ENCODE data around the gene PRKCB.
"Not testable (repeated sequence)": the region's sequence is repeated elsewhere in the genome, so short reads cannot be mapped to it uniquely, and the experiment has no call there.

DNA sequence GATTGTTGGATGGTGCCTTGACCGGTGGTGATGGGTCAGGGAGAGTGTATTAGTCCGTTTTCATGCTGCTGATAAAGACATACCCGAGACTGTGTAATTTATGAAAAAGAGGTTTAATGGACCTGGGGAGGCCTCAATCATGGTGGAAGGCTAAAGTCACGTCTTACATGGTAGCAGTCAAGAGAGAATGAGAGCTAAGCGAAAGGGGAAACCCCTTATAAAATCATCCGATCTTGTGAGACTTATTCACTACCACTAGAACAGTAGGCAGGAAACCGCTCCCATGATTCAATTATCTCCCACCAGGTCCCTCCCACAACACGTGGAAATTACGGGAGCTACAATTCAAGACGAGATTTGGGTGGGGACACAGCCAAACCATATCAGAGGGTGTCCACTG is 316.3 kb downstream of the PRKCB start:
- TF ChIP-seq, protein P1, sequence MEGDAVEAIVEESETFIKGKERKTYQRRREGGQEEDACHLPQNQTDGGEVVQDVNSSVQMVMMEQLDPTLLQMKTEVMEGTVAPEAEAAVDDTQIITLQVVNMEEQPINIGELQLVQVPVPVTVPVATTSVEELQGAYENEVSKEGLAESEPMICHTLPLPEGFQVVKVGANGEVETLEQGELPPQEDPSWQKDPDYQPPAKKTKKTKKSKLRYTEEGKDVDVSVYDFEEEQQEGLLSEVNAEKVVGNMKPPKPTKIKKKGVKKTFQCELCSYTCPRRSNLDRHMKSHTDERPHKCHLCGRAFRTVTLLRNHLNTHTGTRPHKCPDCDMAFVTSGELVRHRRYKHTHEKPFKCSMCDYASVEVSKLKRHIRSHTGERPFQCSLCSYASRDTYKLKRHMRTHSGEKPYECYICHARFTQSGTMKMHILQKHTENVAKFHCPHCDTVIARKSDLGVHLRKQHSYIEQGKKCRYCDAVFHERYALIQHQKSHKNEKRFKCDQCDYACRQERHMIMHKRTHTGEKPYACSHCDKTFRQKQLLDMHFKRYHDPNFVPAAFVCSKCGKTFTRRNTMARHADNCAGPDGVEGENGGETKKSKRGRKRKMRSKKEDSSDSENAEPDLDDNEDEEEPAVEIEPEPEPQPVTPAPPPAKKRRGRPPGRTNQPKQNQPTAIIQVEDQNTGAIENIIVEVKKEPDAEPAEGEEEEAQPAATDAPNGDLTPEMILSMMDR (IDR thresholded peaks at IDR 0.05) = not testable (repeated sequence)
- TF ChIP-seq POLR2A, POLR2AphosphoS5, EP300 (IDR thresholded peaks at IDR 0.05): not testable (repeated sequence)
